Stimulated activated effector memory CD8-positive, alpha-beta T cell treated with anti-CD3 and anti-CD28 coated beads, Interleukin-12 subunit alpha, Interleukin-12 subunit beta, amount 100 ng/mL, for 72 hours (primary cell): ENCODE data around the gene MALL.
A peak's percentile ranks its signal among the peaks of the same experiment; 100 is the strongest.
"Not testable (repeated sequence)": the region's sequence is repeated elsewhere in the genome, so short reads cannot be mapped to it uniquely, and the experiment has no call there.

Source experiments
- ATAC-seq: fragments of 150-1000 bp; cut with Tn5 transposase; 2 replicates; pipeline ENCODE4 v1.10.0; 2021
- DNase-seq, 2 donors: peaks; one replicate each; pipeline ENCODE4 v3.0.0; 2021 to 2022; ENCODE audit warnings: low spot score in 2 of 2
- H3K27ac Mint-ChIP-seq: one replicate; pipeline ENCODE4 v1.8.0; 2022; ENCODE audit warnings: mild to moderate bottlenecking, mixed read lengths
- H3K36me3 Mint-ChIP-seq: one replicate; pipeline ENCODE4 v1.8.0; 2022; ENCODE audit warnings: mild to moderate bottlenecking, mixed read lengths
- H3K4me1 Mint-ChIP-seq: one replicate; pipeline ENCODE4 v1.8.0; 2022; ENCODE audit warnings: mixed read lengths
- H3K4me3 Mint-ChIP-seq: one replicate; pipeline ENCODE4 v1.8.0; 2022; ENCODE audit warnings: mild to moderate bottlenecking, mixed read lengths
- H3K9me3 Mint-ChIP-seq: one replicate; pipeline ENCODE4 v1.8.0; 2022; ENCODE audit warnings: mixed read lengths

The MALL gene

GRCh38 chr2:110105183-110105582 lies 10.4 kb downstream of the MALL start:
- H3K9me3 Mint-ChIP-seq: no peaks in the 10 kb centered on the region
- H3K4me3 Mint-ChIP-seq: no peak overlapping the region
- no peak overlapping the region for H3K27ac Mint-ChIP-seq

GRCh38 chr2:110104025-110104771 lies 11.4 kb downstream of the MALL start:
- H3K4me3 Mint-ChIP-seq: no peak overlapping the region
- DNase-seq (no peak), ATAC-seq (no peak)
- H3K36me3 Mint-ChIP-seq: no peaks in the 10 kb centered on the region
- H3K4me1 Mint-ChIP-seq: peaks cover 5% of the 10 kb centered on the region
- no peak overlapping the region for H3K27ac Mint-ChIP-seq
- no peaks in the 10 kb centered on the region for H3K9me3 Mint-ChIP-seq

More at GRCh38 chr2:110105183-110105582, 10.4 kb downstream of the MALL start:
- H3K36me3 Mint-ChIP-seq: no peaks in the 10 kb centered on the region
- peaks cover 1% of the 10 kb centered on the region for H3K4me1 Mint-ChIP-seq
- no peak for DNase-seq
- no peak for ATAC-seq

- Mint-ChIP-seq H3K36me3 (no peaks in the 10 kb centered on the region), H3K9me3 (no peaks in the 10 kb centered on the region), H3K4me1 (peaks cover 5% of the 10 kb centered on the region), H3K4me3 (no peak overlapping the region), H3K27ac (no peak overlapping the region)
- DNase-seq (no peak), ATAC-seq (no peak)
These were observed 12.3 kb downstream of the MALL start for GRCh38 chr2:110103061-110103961.

- no peak overlapping the region for H3K4me3 Mint-ChIP-seq
- no peaks in the 10 kb centered on the region for H3K36me3 Mint-ChIP-seq
- H3K9me3 Mint-ChIP-seq: no peaks in the 10 kb centered on the region
- ATAC-seq (no peak), DNase-seq (no peak)
- no peak overlapping the region for H3K27ac Mint-ChIP-seq
- H3K4me1 Mint-ChIP-seq: peaks cover 5% of the 10 kb centered on the region
These were observed 13.5 kb downstream of the MALL start for GRCh38 chr2:110101901-110102803.

GRCh38 chr2:110101280-110101844 lies 14.3 kb downstream of the MALL start:
- Mint-ChIP-seq H3K4me1 (peaks cover 5% of the 10 kb centered on the region), H3K27ac (no peak overlapping the region), H3K36me3 (no peaks in the 10 kb centered on the region), H3K9me3 (no peaks in the 10 kb centered on the region), H3K4me3 (no peak overlapping the region)
- DNase-seq: no peak
- ATAC-seq: no peak

- H3K4me3 Mint-ChIP-seq, H3K9me3 Mint-ChIP-seq, H3K4me1 Mint-ChIP-seq, ATAC-seq, DNase-seq, H3K27ac Mint-ChIP-seq, H3K36me3 Mint-ChIP-seq: not testable (repeated sequence)
These were observed 14.7 kb downstream of the MALL start for GRCh38 chr2:110100880-110101279.

- Mint-ChIP-seq H3K27ac (no peak overlapping the region), H3K36me3 (no peaks in the 10 kb centered on the region), H3K9me3 (no peaks in the 10 kb centered on the region), H3K4me3 (no peak overlapping the region), H3K4me1 (peaks cover 5% of the 10 kb centered on the region)
- no peak for DNase-seq
- peak; percentile 11 for ATAC-seq
These were observed 15.1 kb downstream of the MALL start for GRCh38 chr2:110100480-110100879.

- DNase-seq (no peak), ATAC-seq (no peak)
- Mint-ChIP-seq H3K36me3 (no peaks in the 10 kb centered on the region), H3K27ac (no peak overlapping the region), H3K4me3 (no peak overlapping the region), H3K9me3 (no peaks in the 10 kb centered on the region), H3K4me1 (peaks cover 5% of the 10 kb centered on the region)
These were observed 16.0 kb downstream of the MALL start for GRCh38 chr2:110099471-110100225.

GRCh38 chr2:110099038-110099425 lies 16.6 kb downstream of the MALL start:
- Mint-ChIP-seq H3K9me3 (no peaks in the 10 kb centered on the region), H3K4me3 (no peak overlapping the region), H3K36me3 (no peaks in the 10 kb centered on the region), H3K27ac (no peak overlapping the region), H3K4me1 (peaks cover 5% of the 10 kb centered on the region)
- no peak for DNase-seq
- no peak for ATAC-seq

- Mint-ChIP-seq H3K4me1 (peaks cover 5% of the 10 kb centered on the region), H3K4me3 (no peak overlapping the region), H3K36me3 (no peaks in the 10 kb centered on the region), H3K27ac (no peak overlapping the region), H3K9me3 (no peaks in the 10 kb centered on the region)
- ATAC-seq (no peak), DNase-seq (no peak)
These were observed 18.0 kb downstream of the MALL start for GRCh38 chr2:110097506-110098220.

GRCh38 chr2:110095994-110096633 lies 19.5 kb downstream of the MALL start:
- H3K4me3 Mint-ChIP-seq: no peak overlapping the region
- peaks cover 5% of the 10 kb centered on the region for H3K4me1 Mint-ChIP-seq
- ATAC-seq (no peak), DNase-seq (no peak)
- no peaks in the 10 kb centered on the region for H3K36me3 Mint-ChIP-seq
- H3K9me3 Mint-ChIP-seq: no peaks in the 10 kb centered on the region
- H3K27ac Mint-ChIP-seq: no peak overlapping the region

GRCh38 chr2:110094884-110095534 lies 20.6 kb downstream of the MALL start:
- H3K4me3 Mint-ChIP-seq, ATAC-seq, DNase-seq, H3K27ac Mint-ChIP-seq, H3K4me1 Mint-ChIP-seq, H3K36me3 Mint-ChIP-seq, H3K9me3 Mint-ChIP-seq: not testable (repeated sequence)

- not testable (repeated sequence) for H3K4me3 Mint-ChIP-seq, H3K4me1 Mint-ChIP-seq, H3K9me3 Mint-ChIP-seq, DNase-seq, H3K27ac Mint-ChIP-seq, ATAC-seq, H3K36me3 Mint-ChIP-seq
These were observed 21.7 kb downstream of the MALL start for GRCh38 chr2:110093924-110094323.
